Amniotic epithelial cell (primary cell): Measurements from ENCODE around the gene STAB1.
A peak's percentile ranks its signal among the peaks of the same experiment; 100 is the strongest.
"Not testable (repeated sequence)": the region's sequence is repeated elsewhere in the genome, so short reads cannot be mapped to it uniquely, and the experiment has no call there.

Experiments used
- DNase-seq: peaks from one replicate; pipeline ENCODE4 v3.0.0-alpha.2; 2010; ENCODE audit warnings: low read depth

The STAB1 gene

DNA sequence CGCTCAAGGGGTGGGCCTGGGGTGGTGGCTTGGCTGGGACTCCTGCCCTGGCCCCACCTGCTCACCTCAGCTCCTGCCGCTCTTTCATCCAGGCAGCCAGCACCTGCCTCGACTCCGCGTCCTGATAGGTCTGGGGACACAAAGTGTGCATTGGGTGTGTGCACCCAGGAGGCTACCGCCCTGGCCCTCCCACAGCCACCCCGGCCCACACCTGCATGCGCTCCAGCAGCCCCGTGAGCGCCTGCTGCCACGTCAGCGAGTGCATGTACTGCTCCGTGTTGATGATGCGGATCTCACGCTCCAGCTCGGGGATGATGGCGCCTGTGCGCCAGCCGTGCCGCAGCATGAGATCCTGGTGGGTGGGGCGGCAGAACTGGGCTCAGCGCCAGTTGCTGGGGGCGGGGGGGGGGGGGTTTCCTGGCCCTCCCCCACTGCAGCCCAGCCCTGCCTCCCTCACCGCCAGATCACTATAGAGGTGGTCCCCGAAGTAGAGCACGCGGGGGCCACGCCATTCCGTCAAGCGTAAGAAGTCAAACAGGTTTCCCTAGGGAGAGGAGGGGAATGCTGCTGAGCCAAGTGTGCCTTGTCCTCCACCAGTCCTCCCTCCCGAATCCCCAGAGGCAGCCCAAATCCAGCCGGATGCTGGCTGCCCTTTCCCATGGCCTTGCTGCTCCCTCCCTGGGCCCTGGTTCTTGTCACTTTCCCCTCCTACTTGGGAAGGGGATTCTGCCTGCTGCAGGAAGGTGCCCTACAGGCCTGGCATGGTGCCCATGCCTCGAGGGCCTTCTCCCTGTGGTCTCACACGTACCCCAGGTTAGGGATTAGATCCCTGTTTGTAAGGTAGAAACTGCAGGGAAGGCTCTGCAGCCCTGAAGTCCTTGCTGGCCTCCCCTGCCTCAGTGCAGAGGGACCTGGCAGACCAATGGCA, 29.9 kb downstream of the STAB1 start:
- DNase-seq = no peak

DNA sequence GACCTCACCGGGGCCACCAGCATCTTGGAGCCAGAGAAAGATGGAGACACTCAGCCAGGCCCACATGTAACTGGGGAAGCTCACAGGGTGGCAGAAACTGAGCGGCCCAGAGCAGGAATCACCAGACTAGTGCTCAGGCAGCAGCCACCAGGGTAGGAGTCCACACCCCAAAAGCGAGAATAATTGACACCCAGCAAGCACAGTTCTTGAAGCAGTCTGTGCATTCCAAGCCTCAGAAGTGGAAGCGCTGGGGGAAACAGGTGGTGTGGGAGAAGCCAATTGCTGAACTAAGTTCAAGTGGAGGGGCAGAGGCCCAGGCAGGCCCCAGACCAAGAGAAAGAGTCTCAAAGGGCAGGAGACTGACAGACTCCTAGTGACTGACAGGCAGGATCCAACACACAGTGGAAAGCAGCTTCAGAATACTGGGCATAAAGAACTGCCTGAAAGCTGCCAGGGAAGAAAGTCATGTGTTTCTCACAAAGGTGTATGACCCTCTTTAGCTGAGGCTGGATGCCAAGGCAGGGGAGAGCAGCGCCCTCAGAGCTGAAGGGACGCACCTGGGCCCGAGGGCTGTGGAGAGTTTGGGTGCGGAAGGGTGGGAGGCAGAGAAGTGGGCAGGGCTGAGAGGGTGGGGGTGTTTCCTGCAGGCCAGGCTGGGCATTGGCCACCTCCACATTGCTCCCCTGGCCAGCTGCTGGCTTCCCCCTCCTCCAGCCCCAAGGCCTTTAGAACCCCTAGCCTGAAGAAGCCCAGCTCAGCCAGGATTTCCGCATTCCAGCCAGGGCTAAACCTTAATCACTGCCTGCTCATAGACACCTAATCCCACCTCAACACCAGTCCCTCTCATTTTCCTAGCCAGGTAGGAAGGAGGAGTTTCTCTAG, 30.8 kb downstream of the STAB1 start:
- no peak for DNase-seq

DNA sequence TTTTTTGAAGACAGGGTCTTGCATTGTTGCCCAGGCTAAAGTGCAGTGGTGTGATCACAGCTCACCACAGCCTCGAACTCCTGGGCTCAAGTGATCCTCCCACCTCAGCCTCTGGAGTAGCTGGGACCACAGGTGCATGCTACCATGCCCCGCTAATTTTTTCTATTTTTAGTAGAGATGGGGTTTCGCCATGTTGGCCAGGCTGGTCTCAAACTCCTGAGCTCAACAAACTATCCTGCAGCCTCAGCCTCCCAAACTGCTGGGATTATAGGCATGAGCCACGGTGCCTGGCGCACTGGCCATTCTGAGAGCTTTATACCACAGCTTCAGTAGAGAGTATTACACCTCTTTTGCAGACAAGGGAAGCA, 31.5 kb downstream of the STAB1 start:
- DNase-seq = not testable (repeated sequence)

DNA sequence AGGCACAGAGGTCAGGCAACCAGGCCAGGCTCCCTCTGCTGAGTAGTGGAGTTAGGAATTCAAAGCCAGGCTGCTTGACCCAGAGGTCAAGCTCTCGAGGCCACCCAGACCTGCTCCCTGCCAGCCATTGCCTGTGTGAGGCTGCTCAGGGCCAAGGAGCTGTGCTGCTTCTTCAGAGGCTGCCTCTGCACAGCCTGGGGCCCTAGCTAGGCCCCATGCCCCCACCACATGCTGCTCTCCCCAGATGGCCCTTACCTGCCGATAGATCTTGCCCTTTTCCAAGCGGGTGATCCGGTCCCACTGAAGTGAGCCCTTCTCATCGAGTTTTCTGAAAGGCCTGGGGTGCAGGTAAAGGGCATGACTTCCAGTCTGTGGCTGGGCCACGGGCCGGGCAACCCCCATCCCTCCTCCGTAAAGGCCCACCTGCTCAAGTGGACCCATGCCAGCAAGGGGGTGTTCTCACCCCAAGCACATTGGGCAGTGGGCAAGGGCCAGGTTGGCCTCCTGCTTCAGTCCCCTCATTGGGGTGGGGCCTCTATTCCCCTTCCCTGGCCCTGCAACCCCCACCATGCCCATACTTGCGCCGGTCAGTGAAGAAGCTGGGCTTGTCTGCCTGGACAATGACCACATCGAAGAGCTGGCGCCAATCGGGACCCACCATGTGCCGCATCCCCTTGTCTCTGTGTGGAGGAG, 32.0 kb downstream of the STAB1 start:
- DNase-seq = peak; percentile 59

DNA sequence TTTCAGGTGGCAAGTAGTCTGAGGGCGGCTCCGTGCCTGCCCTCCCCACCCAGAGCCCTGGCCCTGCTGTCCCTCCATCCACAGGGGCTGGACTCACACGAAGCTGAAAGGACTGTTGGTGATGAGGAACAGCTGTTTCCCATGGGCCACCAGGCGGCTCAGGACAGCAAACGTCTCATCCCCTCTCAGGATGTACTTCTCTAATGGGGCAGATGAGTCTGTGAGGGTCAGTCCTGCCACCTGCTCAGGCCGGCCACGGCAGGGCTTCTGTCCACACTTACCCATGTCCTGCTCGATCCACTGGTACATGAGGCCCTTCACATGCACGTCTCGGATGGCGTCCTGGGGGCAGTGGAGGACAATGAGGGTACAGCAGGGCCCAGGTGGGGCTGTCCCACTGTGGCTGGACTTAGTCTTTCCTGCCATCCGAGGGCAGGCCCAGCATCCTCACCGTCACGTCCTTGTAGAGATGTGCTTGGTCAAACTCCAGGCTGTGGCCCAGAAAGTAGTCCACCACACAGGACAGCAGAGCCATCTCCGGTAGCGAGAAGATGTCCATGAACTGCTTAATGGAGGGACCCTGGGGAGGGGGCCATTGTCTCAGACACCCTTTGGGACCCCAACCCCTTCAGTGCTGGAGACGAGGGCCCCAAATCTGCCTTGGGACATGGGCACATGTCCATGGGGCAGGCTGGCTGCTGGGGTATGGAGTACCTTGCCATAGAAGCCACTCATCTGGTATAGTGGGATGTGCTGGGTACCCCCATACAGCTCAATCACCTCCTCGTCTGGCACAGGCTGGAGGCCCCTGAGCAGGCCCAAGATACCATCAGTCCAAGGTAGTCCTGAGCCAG, 32.8 kb downstream of the STAB1 start:
- DNase-seq = no peak

DNA sequence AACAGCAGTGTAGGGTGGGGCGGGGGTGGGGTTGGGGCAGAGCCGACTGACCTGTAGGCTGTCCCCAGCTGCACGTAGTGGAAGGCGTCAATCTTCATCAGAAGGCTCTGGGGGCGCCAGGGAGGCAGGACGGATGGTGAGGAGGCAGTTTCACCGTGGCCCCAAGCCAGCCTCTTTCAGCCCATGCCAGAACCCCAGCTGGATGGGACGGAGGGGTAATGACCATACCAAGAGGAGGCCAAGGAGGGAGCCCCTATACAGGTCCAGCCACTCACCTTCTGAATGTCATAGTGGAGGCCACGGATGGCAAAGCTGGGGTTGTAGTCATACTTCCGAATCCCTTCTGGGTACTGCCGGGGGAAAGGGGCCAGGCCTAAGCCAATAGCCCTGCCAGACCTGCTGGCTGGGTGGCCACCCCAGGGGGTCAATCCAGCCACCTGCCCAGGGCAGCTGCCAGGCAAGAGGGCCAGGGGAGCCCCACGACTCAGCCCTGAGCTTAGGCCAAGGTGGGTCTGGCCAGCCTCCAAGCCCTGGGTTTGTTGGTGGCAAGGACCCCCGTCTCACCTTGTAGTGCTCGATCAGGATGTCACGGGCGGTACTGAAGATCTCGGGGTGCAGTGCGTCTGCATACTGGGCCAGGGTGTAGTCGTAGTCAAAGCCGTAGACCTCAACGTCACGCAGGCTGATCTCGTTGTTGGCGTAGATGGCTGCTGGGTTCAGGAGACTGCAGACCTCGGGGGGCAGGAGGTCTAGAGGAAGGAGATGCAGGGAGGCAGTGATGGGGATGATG, 33.6 kb downstream of the STAB1 start:
- no peak for DNase-seq

DNA sequence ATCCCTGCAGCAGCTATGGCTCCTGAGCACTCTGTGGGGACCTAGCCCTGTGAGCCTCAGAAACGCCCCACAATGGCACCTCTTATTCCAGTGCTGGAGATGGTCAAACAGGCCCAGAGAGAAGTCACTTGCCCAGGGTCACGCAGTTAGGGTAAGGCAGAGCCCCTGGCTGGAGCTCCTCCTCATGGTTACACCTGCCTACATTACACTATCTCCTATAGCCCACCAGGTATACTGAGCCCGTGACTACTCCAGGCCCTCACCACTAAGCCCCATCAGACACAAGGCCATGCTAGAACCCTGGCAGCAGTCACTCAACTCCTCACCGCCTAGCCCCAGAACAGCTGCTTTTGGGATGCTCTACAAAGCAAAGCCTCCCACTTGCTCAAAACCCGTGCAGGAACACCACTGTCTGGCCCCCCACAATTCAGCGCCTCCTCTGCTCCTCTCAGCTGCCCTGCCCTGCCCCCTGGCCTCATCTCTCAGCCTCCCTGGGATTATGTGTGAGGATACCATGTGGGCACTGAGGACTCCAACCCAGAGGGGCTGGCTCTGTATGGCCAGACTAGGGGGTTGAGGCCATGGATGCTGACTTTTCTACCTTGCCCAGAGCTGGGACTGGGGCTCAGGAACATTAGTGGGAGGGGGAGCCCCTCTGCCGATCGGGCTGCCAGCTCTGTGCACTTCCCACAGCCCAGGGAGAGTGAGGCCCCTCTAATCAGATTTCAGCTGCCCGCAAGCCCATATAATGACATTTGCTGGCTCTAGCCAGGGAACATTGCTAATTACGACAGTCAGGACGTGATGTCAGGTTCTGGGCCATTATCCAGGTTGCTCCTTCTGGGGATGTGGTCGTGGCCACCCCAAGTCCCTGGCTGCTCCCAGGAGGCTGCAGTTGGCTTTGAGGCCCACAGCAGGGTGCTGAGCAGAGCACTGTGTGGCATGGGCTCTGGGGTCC, 34.5 kb downstream of the STAB1 start:
- DNase-seq = peak; percentile 63

DNA sequence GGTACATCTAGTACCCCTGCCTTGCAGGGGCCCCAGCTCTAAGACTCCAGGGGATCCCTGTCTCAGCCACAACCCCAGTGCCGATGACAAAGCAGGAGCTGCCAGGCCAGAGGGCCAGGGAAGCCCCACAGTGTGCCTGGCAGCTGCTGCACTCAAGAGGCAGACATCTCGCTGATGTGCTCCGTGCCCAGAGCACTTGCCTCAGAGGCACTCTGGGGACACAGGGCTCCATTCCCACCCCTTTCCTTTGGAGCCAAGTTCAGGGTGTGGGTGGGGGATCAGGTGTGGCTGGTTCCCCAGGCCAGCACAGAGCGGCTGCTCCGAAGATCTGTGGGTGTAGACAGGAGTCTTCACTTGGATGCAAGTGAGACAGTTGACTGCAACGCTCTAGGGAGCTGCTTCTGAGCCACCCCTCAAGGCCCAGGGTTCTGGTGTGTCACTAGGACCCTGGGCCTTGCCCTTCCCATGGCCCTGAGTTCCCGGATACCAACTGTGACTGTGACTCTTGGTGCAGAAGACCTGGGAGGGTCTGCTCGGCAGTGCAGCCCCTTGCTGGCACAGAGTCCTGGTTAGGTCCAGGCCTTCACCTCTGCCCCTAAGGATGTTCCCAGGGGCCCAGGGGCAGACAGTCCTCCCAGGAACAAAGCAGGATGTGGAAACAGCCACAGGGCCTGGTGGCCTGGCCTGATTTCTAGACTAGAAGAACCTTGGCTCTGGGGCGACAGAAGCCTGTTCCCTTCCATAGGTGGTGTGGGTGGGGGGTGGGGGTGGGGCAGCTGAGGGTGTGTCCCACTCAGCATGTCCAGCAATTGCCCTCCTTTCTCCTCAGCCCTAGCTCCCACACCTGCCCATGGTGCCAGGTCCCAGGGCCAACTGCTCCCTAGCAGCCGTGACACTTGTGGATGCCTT, 36.0 kb downstream of the STAB1 start:
- DNase-seq = no peak

DNA sequence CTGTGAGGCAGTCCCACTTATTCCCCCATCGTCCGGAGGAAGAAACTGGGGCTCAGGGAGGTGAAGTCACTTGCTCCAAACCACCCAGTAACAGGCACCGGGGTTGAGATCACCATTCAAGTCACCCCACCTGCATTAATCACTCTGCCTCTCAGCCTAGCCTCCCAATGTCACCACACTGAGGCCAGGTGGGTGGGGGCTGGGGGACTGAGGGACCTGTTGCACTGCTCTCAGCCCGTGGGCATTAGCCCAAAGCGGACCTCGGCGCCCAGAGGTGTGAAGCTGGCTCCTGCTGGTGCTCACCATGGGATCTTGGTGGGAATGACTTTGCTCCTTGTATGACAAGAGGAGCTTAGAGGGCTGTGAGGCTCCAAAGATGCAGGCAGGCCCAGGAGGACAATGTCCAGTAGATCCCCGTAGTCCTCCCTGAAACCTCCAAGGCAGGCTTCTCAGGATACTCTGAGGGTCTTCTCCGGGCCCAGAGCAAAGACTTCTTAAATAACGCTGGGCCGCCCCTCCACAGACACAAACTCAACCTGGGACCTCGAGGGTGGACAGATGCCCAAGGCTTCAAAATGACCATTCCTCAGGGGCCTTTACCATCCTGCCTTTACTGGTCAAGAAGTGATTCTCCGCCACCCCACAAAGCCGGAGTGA, 36.9 kb downstream of the STAB1 start:
- peak; percentile 17 for DNase-seq

DNA sequence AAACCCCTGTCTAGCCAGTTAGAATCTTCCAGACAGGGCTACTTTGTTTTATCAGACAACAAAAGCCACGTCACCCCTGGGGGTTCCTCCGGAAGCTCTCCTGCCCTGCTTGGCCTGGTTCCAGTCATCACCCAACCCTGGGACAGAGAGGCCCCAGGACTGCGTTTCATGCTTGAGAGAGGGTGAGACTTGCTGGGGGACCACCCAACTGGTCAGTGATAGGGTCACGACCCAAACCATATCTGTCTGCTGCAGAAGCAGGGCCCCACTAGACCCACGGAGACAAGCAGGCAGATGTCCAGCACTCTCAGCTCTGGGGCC, 37.3 kb downstream of the STAB1 start:
- peak; percentile 76 for DNase-seq

DNA sequence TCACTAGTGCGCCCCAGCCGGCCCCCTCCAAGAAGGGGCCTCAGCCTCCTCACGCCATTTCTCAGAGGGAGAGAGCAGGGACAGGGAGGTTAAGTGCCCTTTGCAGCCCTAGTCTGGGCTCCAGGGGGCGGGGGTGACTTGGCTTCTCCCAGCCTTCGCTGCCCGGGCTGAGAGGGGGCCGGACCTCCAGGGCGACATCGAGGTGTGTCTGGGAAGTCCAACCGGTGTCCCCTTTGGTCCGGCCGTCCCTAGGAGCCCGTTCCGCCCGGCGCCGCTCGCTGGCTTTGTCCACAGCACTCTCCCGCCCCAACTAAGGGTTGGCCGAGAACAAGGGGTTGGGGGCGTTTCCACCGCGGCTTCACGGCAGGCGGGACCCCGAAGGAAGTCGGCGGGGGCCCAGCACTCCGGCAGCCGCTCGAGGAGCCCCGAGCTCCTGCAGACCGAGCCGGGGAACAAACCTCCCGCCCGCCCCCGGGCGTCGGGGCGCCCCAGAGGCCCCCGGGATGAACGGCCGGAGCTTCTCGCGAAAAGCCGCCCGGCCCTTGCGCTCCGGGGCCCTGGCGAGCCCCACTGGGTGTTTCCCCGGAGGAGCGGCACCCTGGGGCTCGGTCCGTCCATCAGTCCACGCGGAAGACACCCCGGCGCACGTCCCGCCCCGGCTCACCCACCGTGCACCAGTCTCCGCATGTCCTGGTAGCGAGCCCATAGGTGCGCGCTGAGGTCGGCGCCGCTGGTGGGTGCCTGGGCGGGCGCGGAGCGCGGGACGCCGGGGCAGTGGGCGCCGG, 37.9 kb downstream of the STAB1 start:
- no peak for DNase-seq

DNA sequence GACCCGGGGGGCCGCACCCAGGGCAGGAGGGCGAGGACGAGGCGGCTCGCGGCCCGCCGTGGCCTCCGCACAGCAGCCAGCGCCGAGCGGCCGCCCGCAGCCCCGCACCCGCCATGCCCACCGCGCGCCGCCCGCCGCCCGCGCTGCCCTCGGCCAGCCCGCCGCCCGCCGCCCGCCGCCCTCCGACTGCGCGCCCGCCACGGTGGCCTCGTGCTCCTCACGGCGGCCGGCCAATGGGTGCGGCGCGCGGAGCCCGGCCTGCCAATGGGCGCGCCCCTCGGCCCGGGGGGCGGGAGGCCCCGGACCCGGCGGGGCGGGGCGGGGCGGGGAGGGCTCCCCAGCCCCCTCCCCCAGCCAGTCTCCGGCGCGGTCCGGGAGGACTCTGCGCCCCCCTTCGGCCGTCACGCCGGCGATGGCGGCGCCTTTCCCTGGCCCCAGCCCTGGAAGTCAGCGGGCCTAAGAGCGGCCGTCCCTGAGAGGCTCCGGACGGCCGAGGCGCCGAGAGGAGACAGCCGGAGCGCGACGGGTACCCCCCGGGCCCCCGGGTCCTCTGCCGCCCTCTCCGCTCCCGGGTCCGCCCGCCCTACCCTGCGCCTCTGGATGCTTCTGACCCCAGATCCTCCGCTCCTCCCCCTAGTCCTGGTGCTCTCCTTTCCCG, 38.6 kb downstream of the STAB1 start, which contains the start of gene NT5DC2:
NT5DC2 (minus strand) TSS at position 235 of the 658 bp plus-strand sequence; CDS start at position 115, 120 bp downstream.
- DNase-seq = peak; percentile 47

DNA sequence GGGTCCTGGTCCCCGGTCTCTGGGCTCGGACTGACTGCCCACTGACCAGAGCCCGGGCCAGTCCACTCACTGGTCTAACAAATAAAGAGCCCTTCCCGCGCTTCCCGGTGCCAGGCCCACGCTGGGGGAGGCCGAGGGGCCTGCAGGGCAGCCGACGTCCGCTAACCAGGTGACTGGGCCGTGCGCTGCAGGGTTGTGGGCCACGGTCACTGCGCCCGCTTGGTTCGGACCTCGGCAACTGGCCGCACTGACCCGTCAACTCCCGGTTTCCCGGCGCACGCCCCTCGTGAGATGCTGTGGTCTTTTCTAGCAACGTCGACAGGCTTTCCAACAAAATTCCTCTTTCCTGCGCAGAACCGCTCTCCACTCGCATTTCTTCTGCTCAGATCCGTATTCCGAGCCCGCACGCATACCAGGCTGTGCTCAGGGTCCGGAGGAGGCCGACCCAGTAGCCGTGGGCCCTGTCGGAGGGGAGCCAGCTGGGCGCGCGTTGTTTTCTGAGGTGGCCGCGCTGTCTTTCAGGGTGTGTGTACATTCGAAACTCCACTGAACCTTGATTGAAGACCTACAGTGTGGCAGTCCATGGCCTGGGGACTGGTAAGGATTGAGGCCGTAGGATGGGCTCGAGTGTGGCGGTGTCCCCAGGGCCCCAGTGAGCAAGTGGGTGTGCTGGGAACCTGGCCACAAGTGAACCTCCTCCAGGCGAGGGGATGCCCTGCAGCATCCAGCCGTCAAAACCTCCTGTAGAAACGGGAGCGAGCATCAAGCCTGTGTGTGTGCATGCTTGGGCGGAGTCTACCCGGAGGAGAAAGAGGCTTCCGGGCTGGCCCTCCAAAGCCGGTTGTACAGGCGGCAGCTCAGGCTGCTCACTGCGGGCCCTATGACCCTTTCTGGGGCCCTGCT, 39.4 kb downstream of the STAB1 start:
- peak; percentile 36 for DNase-seq

DNA sequence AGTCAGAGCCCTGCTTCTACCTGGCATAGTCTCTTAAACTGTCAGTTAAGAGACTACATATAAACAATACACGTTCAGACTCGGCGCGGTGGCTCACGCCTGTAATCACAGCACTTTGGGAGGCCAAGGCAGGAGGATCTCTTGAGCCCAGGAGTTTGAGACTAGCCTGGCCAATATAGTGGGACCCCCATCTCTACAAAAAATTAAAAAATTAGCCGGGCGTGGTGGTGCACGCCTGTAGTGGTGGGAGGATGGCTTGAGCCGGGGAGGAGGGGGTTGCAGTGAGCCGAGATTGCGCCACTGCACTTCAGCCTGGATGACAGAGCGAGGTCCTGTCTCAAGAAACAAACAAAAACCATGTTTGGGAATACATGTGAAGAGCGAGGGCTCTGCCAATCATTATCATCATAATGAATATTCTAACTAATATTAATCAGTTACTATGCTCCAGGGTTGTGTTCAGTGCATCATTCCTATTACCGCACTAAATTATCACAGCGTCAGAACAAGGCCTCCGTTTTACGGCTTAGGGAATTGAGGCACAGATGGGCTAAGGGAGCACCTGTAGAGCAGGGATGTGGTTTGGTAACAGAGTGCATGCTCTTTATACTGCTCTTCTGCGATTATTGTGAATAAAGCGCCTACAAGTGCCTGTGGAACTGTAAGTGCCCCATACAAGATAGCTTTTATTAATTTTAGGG, 40.4 kb downstream of the STAB1 start:
- no peak for DNase-seq

DNA sequence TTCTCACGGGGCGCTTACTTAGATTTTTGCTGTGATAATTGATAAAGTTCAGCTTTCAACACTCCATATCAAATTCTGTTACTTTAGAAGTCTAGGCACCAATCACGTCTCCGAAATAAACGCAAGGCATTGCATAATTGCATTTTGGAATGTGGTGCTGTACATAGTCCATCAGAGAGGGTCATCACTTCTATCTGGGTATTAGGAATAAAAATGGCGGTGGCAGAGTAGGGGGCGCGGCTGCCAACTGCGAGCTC, 40.9 kb downstream of the STAB1 start:
- no peak for DNase-seq
